Measurements from ENCODE around the gene RILP.
"Not testable (repeated sequence)": the region's sequence is repeated elsewhere in the genome, so short reads cannot be mapped to it uniquely, and the experiment has no call there.

The RILP gene

DNA sequence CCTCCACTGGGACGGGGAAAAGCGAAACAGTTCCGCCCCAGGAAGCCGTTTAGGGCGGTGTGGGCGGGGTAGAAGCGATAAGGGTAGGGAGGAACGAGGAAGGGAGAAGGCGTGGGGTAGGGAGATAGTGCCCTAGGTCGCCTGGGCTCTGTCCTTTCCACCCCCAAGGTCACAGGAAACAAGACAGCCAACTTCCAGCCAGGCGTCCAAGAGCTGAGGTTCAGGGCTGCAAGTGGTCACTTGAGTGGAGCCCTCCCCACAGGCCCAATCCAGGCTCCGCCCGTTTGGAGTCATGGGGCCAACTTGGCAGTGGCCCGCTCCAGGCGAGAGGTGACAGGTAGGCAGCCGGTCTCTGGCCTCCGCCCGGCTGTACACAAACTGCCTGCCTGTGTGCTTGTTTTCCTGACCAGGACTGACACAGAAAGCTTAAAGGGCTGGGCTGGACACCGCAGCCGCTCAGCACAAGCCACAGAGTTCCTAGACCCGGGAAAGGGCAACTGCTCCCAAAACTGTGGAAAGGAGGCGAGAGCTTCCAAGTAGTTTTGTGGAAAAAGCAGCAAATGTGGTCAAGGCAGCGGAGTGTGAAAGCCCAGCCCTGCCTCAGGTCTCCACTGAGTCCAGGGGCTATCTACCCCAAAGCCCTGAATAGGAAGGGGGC is at the start of gene RILP:
TSS of gene RILP (minus strand) at position 23 of the 658 bp plus-strand sequence. CDS start 62 bp downstream, outside the sequence.
- no peak for DNase-seq (ENCODE audit: low read depth in 2 of 3, low spot score in 2 of 3)

DNA sequence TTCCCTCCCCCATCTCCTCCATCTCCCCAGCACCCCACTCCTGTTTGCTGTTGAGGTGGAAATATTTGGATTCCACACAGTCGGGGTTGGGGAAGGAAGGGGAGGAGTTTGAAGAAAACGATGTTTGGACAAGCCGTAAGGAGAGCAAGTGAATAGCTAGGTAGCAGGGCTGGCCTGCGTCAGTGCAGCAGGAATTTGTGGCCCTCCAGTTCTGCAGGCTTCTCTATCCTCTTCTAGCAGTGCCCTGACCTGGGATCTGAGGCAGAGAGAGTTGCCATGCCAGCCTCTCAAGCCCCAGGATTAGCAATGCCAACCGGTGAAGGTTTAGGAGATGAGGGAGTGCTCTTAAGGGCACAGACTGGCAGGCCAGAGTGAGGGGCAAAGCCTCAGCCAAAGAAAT is 48.0 kb upstream of the RILP start:
- DNase-seq (ENCODE audit: low read depth in 2 of 3, low spot score in 2 of 3), result no peak

GRCh38 chr17:1695365-1695764 is 45.7 kb upstream of the RILP start:
- no peak for DNase-seq (ENCODE audit: low read depth in 2 of 3, low spot score in 2 of 3)

- no peak for DNase-seq (ENCODE audit: low read depth in 2 of 3, low spot score in 2 of 3)
Observed at GRCh38 chr17:1693339-1693738, 43.7 kb upstream of the RILP start.

- DNase-seq (ENCODE audit: low read depth in 2 of 3, low spot score in 2 of 3), result no peak
Observed at GRCh38 chr17:1690544-1691221, 41.0 kb upstream of the RILP start.

GRCh38 chr17:1688405-1688804 is 38.7 kb upstream of the RILP start:
- DNase-seq (ENCODE audit: low read depth in 2 of 3, low spot score in 2 of 3), result not testable (repeated sequence)

GRCh38 chr17:1686086-1686485 is 36.4 kb upstream of the RILP start:
- no peak for DNase-seq (ENCODE audit: low read depth in 2 of 3, low spot score in 2 of 3)

DNA sequence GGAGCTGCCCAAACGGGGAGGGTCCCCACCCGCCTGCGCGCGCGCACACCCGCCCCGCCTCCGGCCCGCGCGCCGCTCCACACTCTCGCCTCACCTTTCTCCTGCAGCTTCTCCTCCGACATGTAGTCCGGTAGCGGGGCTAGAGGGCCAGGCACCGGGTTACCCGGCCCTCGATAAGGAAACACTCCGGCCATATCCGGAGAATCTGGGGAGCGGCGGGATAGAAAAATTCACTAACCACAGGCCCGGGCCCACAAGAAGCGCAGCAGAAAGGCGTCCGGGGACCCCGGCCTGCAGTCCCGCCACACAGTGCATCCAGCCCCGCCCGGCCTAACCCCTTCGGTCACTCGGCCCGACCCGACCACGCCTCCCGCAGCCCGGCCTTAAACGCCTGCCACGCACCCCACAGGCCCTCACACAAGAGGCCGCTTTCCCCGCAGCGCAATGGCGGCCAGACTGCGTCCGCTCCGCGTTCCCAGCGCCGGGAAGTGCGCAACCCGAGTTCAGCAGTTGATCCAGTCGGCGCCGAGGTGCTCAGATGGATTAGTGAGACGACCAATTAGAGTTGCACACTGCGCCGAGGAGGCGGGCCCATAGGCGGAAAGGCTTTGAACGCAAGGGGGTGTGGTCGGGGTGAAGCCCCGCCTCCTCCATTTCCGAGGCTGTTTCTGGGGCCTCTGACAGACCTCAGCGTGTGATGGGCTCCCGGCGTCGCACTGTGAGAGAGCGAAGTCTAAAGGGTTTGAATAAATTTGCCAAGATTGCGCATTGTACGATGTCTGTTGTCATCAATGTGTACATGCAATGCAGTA is 34.9 kb upstream of the RILP start, which contains the start of gene PRPF8:
TSS of gene PRPF8 (minus strand) at position 490 of the 812 bp plus-strand sequence. CDS start at position 194, 296 bp downstream.
- DNase-seq (ENCODE audit: low read depth in 2 of 3, low spot score in 2 of 3), result peak; percentile 93 to 96 (median 95)

DNA sequence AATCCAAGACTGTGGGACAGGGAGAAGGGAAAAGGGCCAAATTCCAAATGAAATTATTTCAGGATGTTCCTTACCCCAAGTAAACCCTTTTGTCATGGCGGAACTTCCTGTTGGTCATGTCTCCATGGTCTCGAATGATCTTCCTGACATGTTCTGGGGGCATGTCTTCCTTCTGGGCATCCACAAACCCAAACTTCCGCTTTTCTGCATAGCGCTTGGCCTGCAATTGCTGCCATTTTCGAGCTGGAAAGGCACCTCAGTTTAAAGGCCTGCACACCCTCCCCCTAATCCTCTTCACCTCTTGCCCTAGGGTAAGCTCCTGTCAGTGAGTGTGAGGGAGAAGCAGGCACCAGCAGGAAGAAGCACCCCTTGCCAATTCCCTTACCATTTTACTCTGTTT is 33.8 kb upstream of the RILP start:
- DNase-seq (ENCODE audit: low read depth in 2 of 3, low spot score in 2 of 3), result no peak

- no peak for DNase-seq (ENCODE audit: low read depth in 2 of 3, low spot score in 2 of 3)
Observed at GRCh38 chr17:1676401-1676800, 26.7 kb upstream of the RILP start.

DNA sequence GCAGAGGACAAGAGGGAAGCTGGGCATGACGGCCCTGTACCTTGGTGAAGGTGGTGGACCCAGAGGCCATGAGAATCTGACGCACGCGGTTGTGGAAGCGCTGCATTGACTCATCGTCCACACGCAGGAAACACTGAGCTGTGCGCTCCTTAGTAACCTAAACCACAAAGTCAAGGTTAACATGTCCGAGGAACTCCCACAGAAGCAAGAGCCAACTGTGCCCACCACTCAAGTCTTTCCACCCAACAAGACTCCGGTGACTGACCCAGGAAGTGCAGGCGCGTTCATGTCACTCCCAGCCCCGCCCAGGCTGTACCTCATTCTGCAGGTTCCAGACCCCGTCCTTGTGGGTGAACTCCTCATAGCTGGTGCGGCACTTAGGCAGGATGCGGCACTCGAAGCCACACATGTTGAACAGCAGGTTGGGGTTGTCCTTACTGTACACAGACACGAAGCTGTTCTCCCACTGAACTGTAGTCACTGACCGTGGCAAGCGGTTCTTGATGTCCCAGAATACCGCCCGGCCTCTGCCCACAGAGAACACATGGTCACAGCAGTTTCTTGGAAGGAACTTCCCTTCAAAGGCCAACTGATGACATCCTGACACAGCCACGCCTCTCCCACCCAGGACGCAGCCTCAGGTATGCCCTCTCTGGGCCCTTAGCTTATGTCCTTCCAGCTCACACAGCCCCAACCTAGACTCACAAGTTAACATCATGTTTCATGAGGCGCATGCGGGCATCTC is 23.5 kb upstream of the RILP start:
- DNase-seq (ENCODE audit: low read depth in 2 of 3, low spot score in 2 of 3), result no peak

GRCh38 chr17:1663934-1664333 is 14.3 kb upstream of the RILP start:
- DNase-seq (ENCODE audit: low read depth in 2 of 3, low spot score in 2 of 3), result not testable (repeated sequence)

DNA sequence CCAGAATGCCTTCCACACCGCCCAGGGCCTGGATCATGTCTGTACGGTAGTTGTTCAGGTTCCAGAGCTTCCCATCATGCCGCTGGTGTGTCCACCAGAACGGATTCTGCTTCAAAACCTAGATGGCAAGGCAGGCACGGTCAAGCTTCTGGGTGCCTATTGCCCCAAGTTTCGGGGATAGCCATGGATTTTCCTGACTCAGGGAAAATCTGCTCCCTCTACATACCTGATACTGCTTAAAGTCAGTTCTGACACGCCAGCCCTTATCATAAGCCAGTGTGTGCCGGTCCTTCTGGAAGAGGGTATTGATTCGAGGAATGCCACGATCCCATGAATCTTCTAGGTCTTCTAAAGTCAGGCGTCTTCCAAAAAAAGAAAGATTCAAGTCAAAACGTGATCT is 11.4 kb upstream of the RILP start:
- DNase-seq (ENCODE audit: low read depth in 2 of 3, low spot score in 2 of 3), result no peak

DNA sequence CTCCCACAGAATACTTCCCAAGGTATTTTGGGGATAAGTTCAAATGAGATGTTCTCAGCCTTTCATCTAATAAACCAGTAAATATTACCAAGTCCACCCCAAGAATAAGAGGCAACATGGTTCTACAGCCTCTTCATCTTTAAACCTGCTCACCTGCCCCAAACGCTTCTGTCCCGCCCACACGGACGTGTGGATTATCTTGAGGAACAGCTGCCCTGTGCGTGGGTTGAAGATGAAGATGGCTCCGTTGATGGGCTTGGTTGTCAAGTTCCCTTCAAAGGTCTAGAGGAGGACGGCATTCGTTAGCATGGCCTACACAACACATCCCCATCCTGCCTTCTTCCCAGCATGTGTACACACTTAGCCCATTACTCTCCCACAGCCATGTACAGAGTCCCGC is 8.4 kb upstream of the RILP start:
- DNase-seq (ENCODE audit: low read depth in 2 of 3, low spot score in 2 of 3), result no peak

DNA sequence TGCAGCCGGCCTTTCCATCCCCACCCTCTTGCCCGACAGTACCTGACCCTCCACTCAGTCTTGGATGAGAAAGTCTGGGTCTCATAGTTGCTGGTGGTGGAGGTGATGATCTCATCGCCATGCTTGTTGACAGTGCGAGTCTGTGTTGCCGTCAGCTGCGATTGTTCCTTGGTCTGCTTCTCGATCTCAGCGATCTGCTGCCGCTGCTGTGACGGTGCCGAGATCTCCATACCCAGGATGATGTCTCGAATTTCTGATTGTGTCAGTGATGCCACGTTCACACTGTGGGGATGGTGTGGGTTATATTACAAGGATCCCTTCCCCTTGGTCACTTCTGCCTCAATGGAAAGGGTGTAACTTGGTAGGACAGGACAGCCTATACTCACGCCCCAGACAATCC is 4.1 kb upstream of the RILP start:
- DNase-seq (ENCODE audit: low read depth in 2 of 3, low spot score in 2 of 3), result no peak

DNA sequence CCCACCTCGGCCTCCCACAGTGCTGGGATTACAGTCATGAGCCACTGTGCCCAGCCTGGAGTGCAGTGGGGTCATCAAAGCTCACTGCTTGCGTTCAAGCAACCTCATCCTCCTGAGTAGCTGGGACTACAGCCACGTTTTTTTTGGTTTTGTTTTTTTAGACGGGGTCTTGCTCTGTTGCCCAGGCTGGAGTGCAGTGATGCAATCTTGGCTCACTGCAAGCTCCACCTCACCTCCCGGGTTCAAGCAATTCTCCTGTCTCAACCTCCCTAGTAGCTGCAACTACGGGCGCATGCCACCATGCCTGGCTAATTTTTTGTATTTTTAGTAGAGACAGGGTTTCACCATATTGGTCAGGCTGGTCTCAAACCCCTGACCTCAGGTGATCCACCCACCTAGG is 3.1 kb upstream of the RILP start:
- DNase-seq (ENCODE audit: low read depth in 2 of 3, low spot score in 2 of 3), result not testable (repeated sequence)

DNA sequence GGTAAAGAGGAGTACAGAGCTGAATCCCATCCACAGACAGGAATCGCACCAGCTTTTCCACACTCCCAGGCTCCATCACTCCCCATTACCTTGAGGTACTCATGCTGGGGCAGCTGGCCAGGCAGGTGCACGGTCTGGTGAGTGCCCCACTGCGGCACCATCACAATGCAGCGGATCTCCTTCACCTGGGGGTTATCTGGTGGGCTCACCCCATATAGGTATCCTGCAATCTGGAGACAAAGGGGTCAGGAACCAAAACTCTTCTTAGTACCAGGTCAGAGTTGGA is 1.8 kb upstream of the RILP start:
- no peak for DNase-seq (ENCODE audit: low read depth in 2 of 3, low spot score in 2 of 3)

DNA sequence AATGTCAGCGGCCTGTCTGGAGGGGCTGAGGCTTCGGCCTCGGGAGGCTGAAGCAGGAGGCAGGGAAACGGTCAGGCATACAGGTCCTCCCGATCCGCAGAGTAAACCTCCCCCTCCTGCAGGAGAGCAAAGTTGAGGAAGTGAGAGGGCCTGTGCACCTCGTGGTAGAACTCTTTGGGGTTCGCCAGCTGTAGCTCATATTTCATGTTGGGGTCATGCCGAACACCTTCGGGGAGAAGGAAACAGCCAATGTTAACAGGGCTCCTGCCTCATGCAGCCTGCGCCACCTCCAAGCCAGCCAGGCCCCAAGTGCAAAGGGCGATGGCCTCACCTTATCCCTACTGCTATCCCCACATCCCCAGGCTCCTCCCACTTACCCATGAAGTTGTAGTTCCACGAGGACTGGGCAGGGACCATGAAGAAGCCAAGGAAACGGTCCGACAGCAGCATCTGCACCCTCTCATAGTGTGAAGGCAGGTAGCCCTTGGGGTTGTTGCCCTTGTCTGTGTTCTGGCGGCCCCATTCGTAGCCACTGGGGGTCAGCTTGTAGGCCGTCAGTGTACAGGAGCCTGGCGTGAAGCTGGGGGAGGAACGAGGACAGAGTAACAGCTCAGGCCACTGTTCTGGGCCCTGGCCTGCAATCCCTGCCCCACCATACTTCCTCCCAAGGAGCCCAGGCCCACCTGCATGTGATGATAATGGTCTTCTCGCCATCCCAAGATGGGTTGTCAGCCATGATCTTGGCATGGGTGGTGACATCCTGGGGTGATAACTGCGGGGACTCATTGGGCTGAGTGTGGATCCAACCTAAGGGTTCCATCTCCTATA is 1.3 kb upstream of the RILP start:
- no peak for DNase-seq (ENCODE audit: low read depth in 2 of 3, low spot score in 2 of 3)

- DNase-seq (ENCODE audit: low read depth in 2 of 3, low spot score in 2 of 3), result peak; percentile 79 to 88 (median 83)
Observed at GRCh38 chr17:1648963-1649843, 463 bp downstream of the RILP start.

Measured in activated CD8-positive, alpha-beta memory T cell treated with anti-CD3 and anti-CD28 coated beads for 48 hours (primary cell).